HG03571 (cell line): Measurements from ENCODE around the gene OR2B6.

Experiments used
- ATAC-seq: cut with Tn5 transposase; IDR thresholded peaks from one replicate; pipeline ENCODE4 v1.9.1; 2021; ENCODE audit not compliant: unreplicated experiment

OR2B6 gene

GRCh38 chr6:27994616-27995015, 37.6 kb downstream of the OR2B6 start:
- ATAC-seq, result no peak

GRCh38 chr6:28000351-28001045, 43.5 kb downstream of the OR2B6 start:
- no peak for ATAC-seq

- no peak for ATAC-seq
Observed at GRCh38 chr6:28001351-28001750, 44.3 kb downstream of the OR2B6 start.

- no peak for ATAC-seq
Observed at GRCh38 chr6:28001751-28002150, 44.7 kb downstream of the OR2B6 start.

GRCh38 chr6:28002161-28002560, 45.1 kb downstream of the OR2B6 start:
- no peak for ATAC-seq

GRCh38 chr6:28003059-28003458, 46.0 kb downstream of the OR2B6 start:
- no peak for ATAC-seq

- ATAC-seq, result no peak
Observed at GRCh38 chr6:28003661-28004060, 46.6 kb downstream of the OR2B6 start.

GRCh38 chr6:28004350-28005151, 47.5 kb downstream of the OR2B6 start:
- ATAC-seq, result no peak

- ATAC-seq, result no peak
Observed at GRCh38 chr6:28005152-28005890, 48.3 kb downstream of the OR2B6 start.

GRCh38 chr6:28005975-28006374, 48.9 kb downstream of the OR2B6 start:
- no peak for ATAC-seq
